A549 treated with CORT108297 at 1 μM for 4 hours (cell line): ENCODE measurements around the gene CSTF2T. TPM values are rescaled to one million over a fixed set of nuclear protein-coding genes. Genes with fewer than 3 reads are reported as not detected.

Source experiments
- total RNA-seq: library from RNA; stranded (reverse); fragments of 200-300 nt; extraction: Qiagen RNA extraction; gene quantifications from 5 replicates; pipeline ENCODE4 v1.2.3, GENCODE V29; 2022

Gene CSTF2T
- total RNA-seq = 16.3 to 18.1 TPM (median 16.6 TPM) in 5 replicates

DNA sequence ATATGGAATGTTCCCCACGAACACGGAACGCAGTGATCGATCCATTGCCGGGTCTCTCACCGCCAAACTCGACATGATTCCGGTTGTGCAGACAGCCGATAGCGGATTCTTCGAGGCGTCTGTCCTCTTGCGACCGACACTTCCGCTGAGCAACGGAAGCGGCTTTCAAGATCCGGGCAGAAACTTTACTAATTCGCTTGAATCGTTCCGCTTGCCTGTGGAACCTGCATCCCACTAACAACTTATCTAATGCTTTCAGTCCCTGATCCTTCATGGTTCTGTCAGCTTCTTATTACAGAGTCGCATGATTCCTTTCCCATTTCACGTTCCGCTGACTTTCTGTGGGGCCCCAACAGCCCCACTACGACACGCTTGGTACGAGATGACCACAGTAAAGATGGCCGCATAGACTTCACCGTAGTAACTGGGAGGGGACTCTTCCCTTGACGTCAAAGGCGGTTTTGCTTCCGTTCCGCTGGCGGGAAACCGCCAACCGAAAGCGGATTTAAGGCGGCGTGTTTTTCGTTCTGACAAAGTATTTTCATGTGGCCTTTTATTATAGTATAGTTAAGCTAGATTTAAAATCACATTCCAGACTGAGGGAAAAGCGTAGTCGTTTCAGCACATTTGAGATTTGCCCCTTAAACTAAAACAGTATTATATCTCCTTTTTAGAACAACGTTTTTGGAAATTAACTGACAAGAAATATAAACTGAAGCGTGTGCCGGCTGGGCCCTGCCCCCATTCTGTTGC, at the start of gene CSTF2T:
CSTF2T (minus strand) TSS at position 121 of the 753 bp plus-strand sequence; CDS start at position 75, 46 bp downstream.

